Cortex of kidney (tissue), 1 donor: ENCODE results near the gene FTSJ1.
"Not testable (repeated sequence)": the region's sequence is repeated elsewhere in the genome, so short reads cannot be mapped to it uniquely, and the experiment has no call there.

Experiments
- DNase-seq: peaks from one replicate; lab custom pipeline; 2025; lab: John Stamatoyannopoulos, UW

The FTSJ1 gene

DNA sequence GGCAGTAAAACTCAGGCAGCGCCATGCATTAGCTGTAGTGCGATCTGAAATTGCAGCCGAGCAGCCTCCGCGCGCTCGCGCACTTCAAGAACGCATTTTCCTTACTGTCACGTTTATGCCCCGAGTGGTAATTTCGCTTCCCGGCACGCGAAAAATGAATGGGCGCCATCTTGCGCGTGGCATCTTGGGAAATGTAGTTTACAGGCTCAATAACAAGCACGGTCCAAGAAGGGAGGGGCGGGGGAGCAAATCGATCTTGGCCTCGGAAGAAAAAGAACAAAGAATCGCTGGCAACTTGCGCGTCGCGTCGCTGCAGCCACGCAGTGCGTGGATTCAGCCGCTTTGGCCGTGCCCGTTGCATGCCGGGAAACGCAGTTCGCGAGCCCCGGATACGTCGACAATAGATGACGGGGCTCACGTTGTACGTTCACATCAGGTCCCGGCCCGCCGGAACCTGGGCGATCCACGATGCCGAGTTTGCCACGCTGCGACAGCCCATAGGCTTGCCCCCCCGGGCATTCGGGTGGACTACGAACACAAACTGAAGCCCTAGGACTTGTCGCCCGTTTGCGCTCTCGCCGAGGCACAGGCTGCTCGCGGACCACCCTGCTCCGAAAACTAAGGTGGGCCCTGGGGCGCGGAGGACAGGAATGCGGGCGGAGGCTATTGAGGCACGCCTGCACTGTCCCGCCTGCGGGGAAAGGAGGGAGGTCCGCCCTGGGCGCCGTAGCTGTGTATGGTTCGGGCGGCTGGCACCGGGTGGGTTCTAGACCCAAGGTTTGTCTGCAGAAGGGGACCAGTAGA lies at the start of gene FTSJ1:
FTSJ1 (plus strand) TSS at position 426 of the 804 bp plus-strand sequence. CDS start 1,849 bp downstream, outside the sequence.
- peak; percentile 8 for DNase-seq

DNA sequence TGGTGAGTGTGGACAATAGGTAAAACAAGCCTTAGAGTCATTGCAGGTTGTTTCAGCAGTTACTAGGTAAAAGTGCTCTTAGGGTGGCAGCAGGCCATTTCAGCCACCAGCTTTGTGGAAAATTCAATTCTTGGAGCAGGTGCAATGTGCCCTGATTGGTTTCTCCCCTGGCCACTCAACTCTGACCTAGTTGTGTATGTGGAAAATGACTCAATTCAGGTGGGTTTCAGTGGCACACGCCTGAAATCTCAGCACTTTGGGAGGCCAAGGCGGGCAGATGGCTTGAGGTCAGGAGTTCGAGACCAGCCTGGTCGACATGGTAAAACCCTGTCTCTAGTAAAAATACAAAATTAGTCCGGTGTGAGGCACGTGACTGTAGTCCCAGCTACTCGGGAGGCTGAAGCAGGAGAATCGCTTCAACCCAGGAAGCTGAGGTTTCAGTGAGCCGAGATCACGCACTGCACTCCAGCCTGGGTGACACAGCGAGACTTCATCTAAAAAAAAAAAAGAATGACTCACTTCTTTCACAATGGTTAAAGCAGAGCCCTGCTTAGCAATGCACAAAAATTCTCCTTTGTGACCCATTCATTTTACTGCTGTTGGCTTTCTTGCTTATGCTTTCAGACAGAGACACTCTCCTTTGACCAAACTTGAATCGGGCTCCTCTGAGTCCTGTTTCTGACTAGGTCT lies 48.8 kb upstream of the FTSJ1 start:
- not testable (repeated sequence) for DNase-seq

- DNase-seq = not testable (repeated sequence)
Measured at GRCh38 chrX:48429606-48430005, 46.4 kb upstream of the FTSJ1 start.

DNA sequence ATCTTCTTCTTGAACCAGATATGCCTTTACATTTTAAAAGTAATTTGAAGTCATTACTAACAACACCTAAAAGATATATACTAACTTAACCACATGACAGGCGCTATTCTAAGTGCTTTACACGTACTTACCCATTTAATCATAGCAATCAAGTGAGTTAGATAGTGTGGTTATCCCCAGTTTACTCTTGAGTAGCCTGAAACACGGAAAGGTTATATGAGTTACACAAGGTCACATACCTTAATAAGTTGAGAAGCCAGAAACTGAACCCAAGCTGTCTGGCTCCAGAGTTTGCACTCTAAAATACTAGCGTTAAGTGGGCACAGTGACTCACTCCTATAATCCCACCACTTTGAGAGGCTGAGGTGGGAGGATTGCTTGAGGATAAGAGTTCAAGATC lies 45.8 kb upstream of the FTSJ1 start:
- DNase-seq = not testable (repeated sequence)

GRCh38 chrX:48433713-48434112 lies 42.3 kb upstream of the FTSJ1 start:
- DNase-seq = not testable (repeated sequence)

DNA sequence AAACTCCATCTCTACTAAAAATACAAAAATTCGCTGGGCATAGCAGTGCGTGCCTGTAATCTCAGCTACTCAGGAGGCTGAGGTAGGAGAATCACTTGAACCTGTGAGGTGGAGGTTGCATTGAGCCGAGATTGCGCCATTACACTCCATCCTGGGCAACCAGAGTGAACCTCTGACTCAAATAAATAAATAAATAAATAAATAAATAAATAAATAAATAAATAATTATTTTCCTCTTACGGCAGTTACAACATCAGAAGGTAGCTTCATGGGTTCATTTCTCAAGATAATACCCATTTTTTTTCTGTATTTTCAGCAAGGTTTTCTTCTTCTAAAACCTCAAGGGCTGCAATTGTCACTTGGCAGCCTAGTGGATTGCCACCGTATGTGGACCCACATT lies 28.8 kb upstream of the FTSJ1 start:
- not testable (repeated sequence) for DNase-seq

- no peak for DNase-seq
Measured at GRCh38 chrX:48450076-48450475, 25.9 kb upstream of the FTSJ1 start.

GRCh38 chrX:48451708-48452107 lies 24.3 kb upstream of the FTSJ1 start:
- no peak for DNase-seq

DNA sequence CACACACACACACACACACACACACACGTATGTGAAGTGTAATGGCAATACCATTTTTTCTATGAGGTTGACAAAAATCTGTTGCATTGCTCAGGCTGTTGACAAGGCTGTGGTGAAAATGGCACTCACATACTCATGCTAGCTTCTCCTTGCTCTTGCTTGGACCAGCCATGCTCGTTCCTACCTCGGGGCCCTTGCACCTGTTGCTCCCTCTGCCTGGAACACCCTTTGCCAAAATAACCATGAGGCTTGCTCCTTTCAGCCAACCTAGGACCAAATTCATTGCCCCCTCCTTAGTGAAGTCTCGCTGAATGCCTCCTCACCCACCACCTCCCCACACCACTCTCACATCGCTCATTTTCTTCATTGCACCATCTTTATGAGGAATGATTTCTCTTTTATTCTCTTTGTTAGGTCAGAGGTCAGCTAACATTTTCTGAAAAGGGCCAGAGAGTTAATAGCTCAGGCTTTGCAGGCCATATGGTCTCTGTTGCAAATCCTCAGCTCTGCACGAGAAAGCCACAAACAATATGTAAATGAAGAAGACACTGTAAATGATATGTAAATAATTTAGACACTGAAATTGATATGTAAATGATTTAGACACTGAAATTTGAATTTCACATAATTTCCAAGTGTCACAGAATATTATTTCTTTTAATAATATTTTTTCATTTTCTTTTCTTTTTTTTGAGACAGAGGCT lies 19.2 kb upstream of the FTSJ1 start:
- DNase-seq = no peak

GRCh38 chrX:48458711-48459110 lies 17.3 kb upstream of the FTSJ1 start:
- DNase-seq = no peak

DNA sequence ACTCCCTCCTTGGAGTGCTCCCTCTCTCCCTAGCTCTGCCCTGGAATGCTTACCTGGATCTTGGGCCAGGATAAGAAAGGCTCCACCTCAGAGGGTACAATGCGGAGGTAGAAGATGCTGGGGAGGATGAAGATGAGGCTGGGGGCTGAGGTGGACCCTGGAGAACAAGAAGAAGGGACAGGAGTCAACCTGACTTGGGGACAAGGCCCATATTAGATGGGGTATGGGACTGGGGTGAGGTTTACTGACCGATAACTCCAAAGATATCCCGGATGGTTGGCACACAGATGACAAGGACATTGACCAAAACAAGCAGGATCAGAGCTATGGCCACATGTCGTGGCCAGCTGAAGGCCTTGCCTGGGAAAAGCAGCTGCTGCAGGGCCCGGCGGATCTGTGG lies 16.5 kb upstream of the FTSJ1 start:
- DNase-seq = no peak

GRCh38 chrX:48460031-48460430 lies 16.0 kb upstream of the FTSJ1 start:
- no peak for DNase-seq

- no peak for DNase-seq
Measured at GRCh38 chrX:48460606-48461005, 15.4 kb upstream of the FTSJ1 start.

DNA sequence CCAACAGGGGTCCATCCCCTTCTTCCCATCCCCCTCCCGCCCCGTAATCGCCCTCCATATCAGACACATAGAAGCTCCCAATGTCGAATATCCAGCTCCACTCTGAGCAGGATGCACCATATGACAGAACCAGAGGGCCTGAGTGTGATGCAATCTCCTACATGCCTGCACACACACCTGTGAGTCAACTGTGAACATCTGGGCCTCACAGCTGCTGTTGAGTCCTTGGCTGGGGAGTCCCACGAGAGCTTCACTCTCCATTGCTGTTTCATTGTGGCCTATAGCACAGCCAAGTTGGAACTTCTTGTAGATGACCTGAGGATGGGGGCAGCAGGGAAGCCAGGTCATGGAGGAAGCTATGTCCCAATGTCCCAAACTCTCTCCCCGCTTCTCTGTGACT lies 14.2 kb upstream of the FTSJ1 start:
- DNase-seq = no peak

- DNase-seq = no peak
Measured at GRCh38 chrX:48465336-48465933, 10.6 kb upstream of the FTSJ1 start.

- DNase-seq = no peak
Measured at GRCh38 chrX:48466696-48467095, 9.3 kb upstream of the FTSJ1 start.

- no peak for DNase-seq
Measured at GRCh38 chrX:48467281-48467761, 8.7 kb upstream of the FTSJ1 start.

DNA sequence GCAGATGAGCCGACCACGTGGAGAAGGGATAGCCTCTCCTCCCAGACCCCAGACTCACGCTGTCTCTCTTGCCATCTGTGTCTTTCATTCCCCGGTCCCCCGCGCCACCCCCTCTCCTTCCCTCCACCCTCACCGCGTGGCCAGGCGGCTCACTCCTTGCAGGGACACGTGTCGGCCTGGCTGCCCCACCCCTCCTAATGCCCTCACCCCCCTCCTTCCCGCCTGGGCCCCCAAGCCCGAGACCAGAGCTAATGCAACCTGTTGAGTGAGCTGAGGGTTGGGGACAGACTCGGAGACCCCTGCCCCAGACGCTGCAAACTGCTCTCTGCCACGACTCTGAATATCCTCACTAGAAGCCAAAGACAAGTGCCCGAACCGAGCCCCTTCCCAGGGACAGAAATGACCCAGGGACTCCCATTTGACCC lies 7.7 kb upstream of the FTSJ1 start:
- no peak for DNase-seq

DNA sequence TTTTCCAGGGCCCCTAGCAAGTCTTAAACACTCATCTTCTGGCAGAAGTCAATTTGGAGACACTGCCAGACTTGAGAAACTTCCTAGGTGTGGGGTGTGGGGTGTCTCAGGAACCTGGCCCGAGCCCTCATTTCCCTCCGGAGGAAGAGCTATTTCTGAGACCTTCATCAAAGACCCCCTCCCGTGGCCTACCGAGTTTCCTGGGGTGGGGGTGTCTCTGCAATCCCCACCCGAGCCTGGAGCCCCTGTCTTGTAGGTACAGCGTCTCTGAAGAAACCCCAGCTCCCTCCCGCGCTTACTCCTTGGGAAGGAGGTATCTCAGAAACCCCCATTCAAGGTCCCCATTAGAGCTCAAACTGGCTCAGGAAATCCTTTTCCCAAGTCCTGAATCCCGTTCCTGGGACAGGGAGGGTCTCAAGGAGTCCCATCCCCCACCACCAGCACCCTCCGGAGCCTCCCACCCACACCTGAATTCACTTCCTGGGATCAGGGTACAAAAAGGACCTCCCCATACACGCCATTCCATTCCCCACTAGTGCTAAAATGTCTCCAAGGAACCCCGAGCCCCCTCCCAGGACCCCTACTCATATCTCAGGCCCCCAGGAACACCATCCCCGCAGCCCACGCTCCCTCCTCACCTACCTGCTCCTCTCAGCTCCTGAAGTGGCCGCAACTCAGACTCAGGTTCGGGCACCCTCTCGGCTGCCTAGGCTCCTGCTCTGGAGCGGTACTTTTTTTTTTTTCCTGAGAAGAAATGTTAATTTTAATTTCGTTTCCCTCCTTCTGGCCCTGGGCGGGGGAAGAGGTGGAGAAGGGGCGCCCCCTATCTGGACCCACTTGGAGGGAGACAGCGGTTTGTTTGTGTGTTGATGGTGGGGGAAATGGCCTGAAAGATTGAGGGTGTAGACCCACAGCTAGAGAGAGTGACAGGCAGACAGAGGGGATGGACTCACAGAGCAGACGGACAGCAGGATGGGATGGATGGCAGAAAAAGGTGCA lies 7.0 kb upstream of the FTSJ1 start:
- no peak for DNase-seq

DNA sequence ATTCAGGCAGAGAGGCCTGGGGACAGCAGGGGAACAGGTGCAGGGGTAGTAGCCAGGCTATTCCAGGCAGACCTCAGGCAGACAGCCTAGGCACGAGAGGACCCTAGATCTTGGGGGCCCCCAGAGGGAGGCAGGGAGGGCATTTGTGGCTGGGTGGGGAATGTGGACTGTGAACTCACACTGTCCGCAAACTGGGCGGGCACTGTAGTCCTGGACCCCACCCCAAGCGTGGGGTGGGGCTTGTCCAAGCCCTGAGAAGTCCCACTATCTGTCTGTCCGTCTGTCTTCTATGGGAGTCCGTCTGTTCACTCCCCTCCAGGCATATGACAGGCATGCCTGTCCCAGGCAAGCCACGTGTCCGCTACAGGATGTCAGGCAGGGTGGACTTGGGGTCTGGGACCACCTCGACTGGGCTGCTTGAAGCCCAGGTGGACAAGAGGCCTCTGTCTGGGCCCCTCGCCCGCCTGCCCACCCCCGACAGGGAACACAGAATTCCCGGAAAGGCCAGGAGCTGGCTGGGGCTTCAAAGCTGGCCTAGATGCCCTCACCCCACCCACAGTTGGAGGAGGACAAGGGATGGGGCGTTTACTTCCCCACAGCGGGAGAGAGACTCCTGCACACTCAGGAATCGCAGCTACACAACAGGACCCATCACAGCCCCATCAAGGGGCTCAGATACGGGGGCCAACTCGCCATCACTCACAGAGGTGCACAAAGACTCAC lies 5.7 kb upstream of the FTSJ1 start, which contains the start of gene SLC38A5:
SLC38A5 (minus strand) TSS at position 151 of the 723 bp plus-strand sequence. CDS start 2,336 bp downstream, outside the sequence.
- DNase-seq = no peak
